Neutrophil (primary cell): Measurements from ENCODE around the gene SLC16A3.
A peak's percentile ranks its signal among the peaks of the same experiment; 100 is the strongest.
"Not testable (repeated sequence)": the region's sequence is repeated elsewhere in the genome, so short reads cannot be mapped to it uniquely, and the experiment has no call there.

Experiments used
- H3K27ac ChIP-seq: fragments of 200-600 bp; sonication (generic); 2 replicates; pipeline ENCODE4 v1.5.1; 2016; ENCODE audit warnings: mild to moderate bottlenecking, moderate library complexity
- H3K27me3 ChIP-seq: fragments of 200-600 bp; sonication (generic); 2 replicates; pipeline ENCODE4 v1.6.0; 2016; ENCODE audit warnings: mild to moderate bottlenecking
- H3K36me3 ChIP-seq: fragments of 200-600 bp; sonication (generic); 2 replicates; pipeline ENCODE4 v1.5.1; 2017
- H3K4me1 ChIP-seq, 2 experiments: fragments of 200-600 bp in 1 of 2; sonication (generic) in 1 of 2; 1 replicate in 1 of 2; 2 replicates in 1 of 2; pipeline versions ENCODE4 v1.5.1 to v1.6.1; 2013 to 2016; ENCODE audit warnings: low read depth in 1 of 2, low read length in 1 of 2, mild to moderate bottlenecking in 1 of 2, moderate library complexity in 1 of 2; ENCODE audit not compliant: control insufficient read depth in 1 of 2, insufficient read depth in 1 of 2
- H3K4me3 ChIP-seq, 2 experiments: fragments of 200-600 bp in 1 of 2; sonication (generic) in 1 of 2; 1 replicate in 1 of 2; 2 replicates in 1 of 2; pipeline ENCODE4 v1.5.1; 2013 to 2016; ENCODE audit warnings: low read depth in 1 of 2, low read length in 1 of 2, mild to moderate bottlenecking in 1 of 2, moderate library complexity in 1 of 2
- H3K9me3 ChIP-seq: fragments of 200-600 bp; sonication (generic); 2 replicates; pipeline ENCODE4 v1.5.1; 2016
- TF ChIP-seq, protein P1 (sequence below): fragments of 200-600 bp; sonication (generic); IDR thresholded peaks from 2 replicates; pipeline ENCODE4 v1.5.1; 2016; ENCODE audit warnings: antibody characterized with exemption

The SLC16A3 gene

DNA sequence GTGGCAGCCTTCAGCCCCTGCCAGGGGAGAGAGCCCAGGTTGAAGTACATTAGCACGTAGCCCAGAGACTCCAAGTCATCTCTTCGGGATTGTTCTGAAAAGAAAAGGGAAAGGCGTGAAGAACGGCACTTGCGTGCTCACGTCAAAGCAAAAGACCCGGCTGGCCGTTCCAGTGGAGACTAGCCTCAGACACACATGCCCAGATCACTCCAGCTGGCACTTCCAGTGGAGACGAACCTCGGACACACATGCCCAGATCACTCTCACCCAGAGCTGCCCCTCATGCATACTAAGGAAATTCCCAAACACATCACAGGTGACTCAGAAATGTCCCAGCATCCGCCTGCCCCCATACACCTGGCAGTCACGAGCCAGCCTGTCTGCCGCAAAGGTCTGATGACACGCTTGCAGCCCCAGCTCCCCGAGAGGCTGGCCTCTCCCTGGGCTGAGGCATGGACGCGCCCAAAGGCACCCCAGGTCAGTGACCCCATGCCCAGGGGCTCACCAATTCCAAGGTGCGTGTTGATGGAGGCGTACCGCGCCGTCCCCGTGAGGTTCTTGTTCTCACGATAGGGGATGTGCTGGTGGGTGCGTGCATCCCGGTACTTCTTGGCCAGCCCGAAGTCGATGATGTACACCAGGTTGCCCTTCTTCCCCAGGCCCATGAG, 23.8 kb downstream of the SLC16A3 start:
- TF ChIP-seq, protein P1, sequence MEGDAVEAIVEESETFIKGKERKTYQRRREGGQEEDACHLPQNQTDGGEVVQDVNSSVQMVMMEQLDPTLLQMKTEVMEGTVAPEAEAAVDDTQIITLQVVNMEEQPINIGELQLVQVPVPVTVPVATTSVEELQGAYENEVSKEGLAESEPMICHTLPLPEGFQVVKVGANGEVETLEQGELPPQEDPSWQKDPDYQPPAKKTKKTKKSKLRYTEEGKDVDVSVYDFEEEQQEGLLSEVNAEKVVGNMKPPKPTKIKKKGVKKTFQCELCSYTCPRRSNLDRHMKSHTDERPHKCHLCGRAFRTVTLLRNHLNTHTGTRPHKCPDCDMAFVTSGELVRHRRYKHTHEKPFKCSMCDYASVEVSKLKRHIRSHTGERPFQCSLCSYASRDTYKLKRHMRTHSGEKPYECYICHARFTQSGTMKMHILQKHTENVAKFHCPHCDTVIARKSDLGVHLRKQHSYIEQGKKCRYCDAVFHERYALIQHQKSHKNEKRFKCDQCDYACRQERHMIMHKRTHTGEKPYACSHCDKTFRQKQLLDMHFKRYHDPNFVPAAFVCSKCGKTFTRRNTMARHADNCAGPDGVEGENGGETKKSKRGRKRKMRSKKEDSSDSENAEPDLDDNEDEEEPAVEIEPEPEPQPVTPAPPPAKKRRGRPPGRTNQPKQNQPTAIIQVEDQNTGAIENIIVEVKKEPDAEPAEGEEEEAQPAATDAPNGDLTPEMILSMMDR = no peak
- H3K27ac ChIP-seq = no peak overlapping the region
- no peak overlapping the region for H3K4me3 ChIP-seq
- H3K36me3 ChIP-seq = peaks cover 99% of the 10 kb centered on the region
- H3K4me1 ChIP-seq = no peaks in the 10 kb centered on the region
- no peaks in the 10 kb centered on the region for H3K9me3 ChIP-seq
- no peaks in the 10 kb centered on the region for H3K27me3 ChIP-seq

DNA sequence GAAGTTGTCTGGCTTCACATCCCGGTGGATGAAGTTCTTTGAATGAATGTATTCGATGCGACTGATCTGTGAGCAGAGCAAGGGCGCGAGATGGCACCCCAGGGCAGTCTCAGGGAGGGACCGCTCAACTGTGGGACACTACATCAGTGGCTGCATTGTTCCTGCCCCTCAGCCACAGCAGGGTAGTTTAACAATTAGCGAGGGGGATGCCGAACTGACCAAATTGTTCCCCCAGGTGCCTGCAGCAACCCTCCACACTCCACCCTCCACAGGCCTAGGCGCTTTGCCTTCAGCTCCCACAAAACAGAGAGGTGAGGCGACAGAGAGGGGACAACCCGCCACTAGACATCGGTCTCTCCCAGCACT, 24.3 kb downstream of the SLC16A3 start:
- H3K9me3 ChIP-seq = no peaks in the 10 kb centered on the region
- H3K36me3 ChIP-seq = peaks cover 97% of the 10 kb centered on the region
- TF ChIP-seq, protein P1 = no peak

DNA sequence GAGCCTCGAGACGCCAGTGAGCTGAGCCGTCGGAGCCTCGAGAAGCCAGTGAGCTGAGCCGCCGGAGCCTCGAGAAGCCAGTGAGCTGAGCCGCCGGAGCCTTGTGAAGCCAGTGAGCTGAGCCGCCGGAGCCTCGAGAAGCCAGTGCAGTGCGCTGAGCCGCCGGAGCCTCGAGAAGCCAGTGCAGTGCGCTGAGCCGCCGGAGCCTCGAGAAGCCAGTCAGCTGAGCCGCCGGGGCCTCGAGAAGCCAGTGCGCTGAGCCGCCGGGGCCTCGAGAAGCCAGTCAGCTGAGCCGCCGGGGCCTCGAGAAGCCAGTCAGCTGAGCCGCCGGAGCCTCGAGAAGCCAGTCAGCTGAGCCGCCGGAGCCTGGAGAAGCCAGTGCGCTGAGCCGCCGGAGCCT, 25.3 kb downstream of the SLC16A3 start:
- not testable (repeated sequence) for H3K9me3 ChIP-seq, H3K4me3 ChIP-seq, H3K27ac ChIP-seq, H3K4me1 ChIP-seq, H3K27me3 ChIP-seq
- H3K36me3 ChIP-seq = peaks cover 97% of the 10 kb centered on the region

More for the DNA sequence above, 24.3 kb downstream of the SLC16A3 start:
- no peak overlapping the region for H3K27ac ChIP-seq
- H3K27me3 ChIP-seq = no peaks in the 10 kb centered on the region
- H3K4me3 ChIP-seq = no peak overlapping the region
- no peaks in the 10 kb centered on the region for H3K4me1 ChIP-seq

DNA sequence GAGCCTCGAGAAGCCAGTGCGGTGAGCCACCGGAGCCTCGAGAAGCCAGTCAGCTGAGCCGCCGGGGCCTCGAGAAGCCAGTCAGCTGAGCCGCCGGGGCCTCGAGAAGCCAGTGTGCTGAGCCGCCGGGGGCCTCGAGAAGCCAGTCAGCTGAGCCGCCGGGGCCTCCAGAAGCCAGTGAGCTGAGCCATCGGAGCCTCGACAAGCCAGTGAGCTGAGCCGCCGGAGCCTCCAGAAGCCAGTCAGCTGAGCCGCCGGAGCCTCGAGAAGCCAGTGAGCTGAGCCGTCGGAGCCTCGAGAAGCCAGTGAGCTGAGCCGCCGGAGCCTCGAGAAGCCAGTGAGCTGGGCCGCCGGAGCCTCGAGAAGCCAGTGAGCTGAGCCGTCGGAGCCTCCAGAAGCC, 25.9 kb downstream of the SLC16A3 start:
- H3K9me3 ChIP-seq, H3K4me1 ChIP-seq, H3K27ac ChIP-seq, H3K27me3 ChIP-seq, H3K4me3 ChIP-seq: not testable (repeated sequence)
- H3K36me3 ChIP-seq = peaks cover 97% of the 10 kb centered on the region

DNA sequence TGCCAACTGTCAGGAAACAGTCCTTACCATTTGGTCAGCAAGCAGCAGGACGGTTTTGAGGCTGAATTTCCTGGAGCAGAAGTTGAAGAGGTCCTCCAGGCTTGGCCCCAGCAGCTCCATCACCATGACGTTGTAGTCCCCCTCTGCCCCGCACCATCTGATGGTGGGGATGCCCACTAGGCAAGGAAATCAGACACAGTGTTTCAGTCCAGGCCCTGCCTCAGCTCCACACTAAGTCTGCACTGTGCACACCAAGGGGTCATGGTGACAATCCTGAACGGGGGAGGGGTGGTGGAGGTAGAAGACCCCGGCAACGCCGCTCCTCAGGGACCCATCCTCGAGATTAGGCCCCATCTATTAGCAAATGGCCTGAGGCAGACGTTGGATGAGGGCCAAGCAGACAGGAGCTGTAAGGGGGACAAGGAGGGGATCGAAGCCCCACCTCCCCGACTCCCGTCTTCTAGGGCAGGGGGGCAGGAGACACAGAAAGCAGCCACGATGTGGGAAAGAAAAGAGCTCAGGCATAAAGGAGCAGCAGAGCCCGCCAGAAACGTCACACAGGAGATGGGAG, 26.6 kb downstream of the SLC16A3 start:
- Histone ChIP-seq H3K4me1 (no peaks in the 10 kb centered on the region), H3K27me3 (no peaks in the 10 kb centered on the region), H3K4me3 (no peak overlapping the region), H3K36me3 (peaks cover 97% of the 10 kb centered on the region), H3K9me3 (no peaks in the 10 kb centered on the region), H3K27ac (peak overlapping the region; percentile 3)
- TF ChIP-seq, protein P1 = no peak

DNA sequence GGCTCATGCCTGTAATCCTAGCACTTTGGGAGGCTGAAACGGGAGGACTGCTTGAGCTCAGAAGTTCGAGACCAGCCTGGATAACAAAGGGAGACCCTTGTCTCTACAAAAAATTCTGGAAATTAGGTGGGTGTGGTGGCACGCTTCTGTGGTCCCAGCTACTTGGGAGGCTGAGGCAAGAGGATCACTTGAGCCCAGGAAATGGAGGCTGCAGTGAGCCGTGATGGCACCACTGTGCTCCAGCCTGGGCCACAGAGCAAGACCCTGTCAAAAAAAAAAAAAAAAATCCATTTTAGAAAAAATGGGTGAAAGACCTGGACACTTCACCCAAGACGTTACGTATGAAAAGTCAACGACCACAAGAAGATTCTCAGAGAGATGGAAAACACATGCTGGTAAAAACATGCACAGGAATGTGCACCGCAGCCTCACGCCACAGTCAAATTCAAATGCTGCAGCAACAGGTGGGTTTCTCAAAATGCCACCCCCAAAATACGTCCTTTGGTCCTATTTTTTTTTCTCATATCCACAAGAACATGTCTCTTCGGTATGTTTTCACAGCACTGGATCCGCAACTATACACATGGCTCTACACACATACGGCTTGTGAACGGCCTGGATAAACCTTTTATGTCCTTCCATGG, 27.5 kb downstream of the SLC16A3 start:
- TF ChIP-seq, protein P1 = no peak
- Histone ChIP-seq H3K4me1 (no peaks in the 10 kb centered on the region), H3K4me3 (no peak overlapping the region), H3K9me3 (no peaks in the 10 kb centered on the region), H3K27me3 (no peaks in the 10 kb centered on the region), H3K36me3 (peaks cover 97% of the 10 kb centered on the region), H3K27ac (no peak overlapping the region)
